ENCODE data around the gene MAX.

Gene MAX, protein sequence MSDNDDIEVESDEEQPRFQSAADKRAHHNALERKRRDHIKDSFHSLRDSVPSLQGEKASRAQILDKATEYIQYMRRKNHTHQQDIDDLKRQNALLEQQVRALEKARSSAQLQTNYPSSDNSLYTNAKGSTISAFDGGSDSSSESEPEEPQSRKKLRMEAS

DNA sequence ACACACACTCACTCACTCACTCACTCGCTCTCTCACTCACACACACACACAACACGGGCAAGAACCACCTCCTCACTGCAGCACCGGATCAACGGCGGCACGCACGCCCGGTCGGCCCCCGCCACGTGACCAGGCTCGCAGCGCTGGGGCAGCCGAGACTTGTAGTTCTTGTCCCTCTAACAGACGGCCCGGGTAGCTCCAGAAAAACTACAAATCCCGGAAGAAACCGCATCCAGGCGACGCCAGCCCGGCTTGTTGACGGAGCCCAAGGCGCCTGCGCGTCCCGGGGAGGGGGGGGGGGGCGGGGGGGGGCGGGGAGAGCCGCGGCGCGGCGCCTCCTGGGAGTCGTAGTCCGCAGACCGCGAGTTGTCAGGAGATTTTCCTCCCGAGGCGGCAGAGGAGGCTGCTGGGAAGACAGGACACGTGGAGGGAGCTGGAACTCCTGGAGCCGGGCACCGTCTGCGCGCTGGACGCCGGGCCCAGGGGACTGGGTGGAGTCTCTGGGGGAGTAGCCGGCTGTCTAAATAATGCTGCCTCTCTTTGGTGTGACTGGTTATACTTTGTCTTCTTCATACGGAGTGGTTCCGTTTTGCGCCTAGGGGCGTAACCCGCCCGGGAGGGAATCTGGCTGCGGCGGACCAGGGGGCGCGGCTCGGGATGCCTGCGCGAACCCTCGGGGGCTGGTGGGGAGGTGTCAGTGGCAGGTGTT, at the start of gene MAX:
TSS of gene MAX (minus strand) at position 77 of the 709 bp plus-strand sequence. CDS start 178 bp downstream, outside the sequence.
- H3K4me1 ChIP-seq (ENCODE audit: control insufficient read depth, insufficient read depth, low read length) = no peaks in the 10 kb centered on the region
- H3K27me3 ChIP-seq (ENCODE audit: control insufficient read depth, insufficient read depth, low read length) = no peaks in the 10 kb centered on the region
- peak within 1 kb of the TSS; percentile 89; the same call in 1 of the 2 replicates for H3K4me3 ChIP-seq (ENCODE audit: low read length)
- H3K27ac ChIP-seq (ENCODE audit: low read length) = no peak within 1 kb of the TSS
- DNase-seq (ENCODE audit: low read depth, low spot score) = peak; percentile 94
- no peaks in the 10 kb centered on the region for H3K9me3 ChIP-seq (ENCODE audit: control insufficient read depth, insufficient read depth, low read length)
- no peaks in the 10 kb centered on the region for H3K36me3 ChIP-seq (ENCODE audit: control insufficient read depth, insufficient read depth, low read length)
- WGBS (ENCODE audit: insufficient coverage, insufficient read length) = no CpG with 5 or more reads among the region's 61 CpGs

DNA sequence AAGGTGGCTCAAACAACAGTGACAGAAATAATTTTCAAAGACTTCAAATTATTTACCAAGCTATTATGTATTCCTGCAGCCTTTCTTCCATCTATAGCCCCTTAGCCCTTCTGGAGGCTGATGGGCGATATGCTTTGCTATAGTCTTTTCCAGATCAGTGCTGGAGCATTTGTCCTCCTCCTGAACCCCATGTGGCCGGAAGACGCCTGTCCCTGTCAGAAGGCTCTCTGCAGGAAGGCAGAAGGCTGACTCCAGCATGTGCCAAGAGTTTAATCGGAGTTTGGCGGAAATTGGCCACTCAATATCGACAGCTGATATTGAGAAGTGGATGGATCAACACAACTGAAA, 49.3 kb upstream of the MAX start:
- Histone ChIP-seq H3K4me3 (ENCODE audit: low read length) (no peak overlapping the region), H3K27ac (ENCODE audit: low read length) (no peak overlapping the region), H3K36me3 (ENCODE audit: control insufficient read depth, insufficient read depth, low read length) (no peaks in the 10 kb centered on the region), H3K27me3 (ENCODE audit: control insufficient read depth, insufficient read depth, low read length) (no peaks in the 10 kb centered on the region), H3K4me1 (ENCODE audit: control insufficient read depth, insufficient read depth, low read length) (no peaks in the 10 kb centered on the region), H3K9me3 (ENCODE audit: control insufficient read depth, insufficient read depth, low read length) (no peaks in the 10 kb centered on the region)
- no peak for DNase-seq (ENCODE audit: low read depth, low spot score)
- WGBS (ENCODE audit: insufficient coverage, insufficient read length) = no CpG with 5 or more reads among the region's 6 CpGs

DNA sequence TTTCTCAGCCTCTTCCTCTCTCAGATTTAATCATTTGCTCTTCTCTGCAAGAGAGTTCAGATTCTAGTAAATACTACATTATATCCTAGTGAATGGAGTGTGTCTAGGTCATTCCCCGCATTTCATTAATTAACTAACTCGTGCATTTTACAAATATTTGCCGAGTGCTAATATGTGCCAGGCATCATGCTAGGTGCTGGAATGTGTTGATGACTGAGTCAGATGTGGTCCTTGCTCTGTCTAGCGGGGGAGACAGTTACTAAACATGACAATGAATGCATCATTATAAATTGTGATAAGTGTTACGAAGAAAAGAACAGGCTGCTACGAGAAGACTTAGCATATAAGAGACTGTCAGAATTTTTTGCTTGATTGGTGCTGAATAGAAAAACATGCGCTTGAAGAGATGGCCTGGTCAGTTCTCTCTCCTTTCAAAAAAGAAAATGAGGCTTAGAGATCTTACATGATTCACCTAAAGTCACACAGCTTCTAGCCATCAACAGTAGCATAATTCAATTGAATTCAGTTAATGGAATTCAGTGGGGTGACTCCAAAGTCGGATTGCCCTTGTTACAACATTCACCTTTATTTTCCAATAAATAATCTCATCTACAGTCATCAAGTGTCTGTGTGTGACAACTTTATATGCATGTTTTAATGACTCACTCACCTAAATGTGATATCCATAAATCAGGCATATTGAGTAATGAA, 48.7 kb upstream of the MAX start:
- Histone ChIP-seq H3K4me3 (ENCODE audit: low read length) (no peak overlapping the region), H3K27ac (ENCODE audit: low read length) (no peak overlapping the region), H3K9me3 (ENCODE audit: control insufficient read depth, insufficient read depth, low read length) (no peaks in the 10 kb centered on the region), H3K27me3 (ENCODE audit: control insufficient read depth, insufficient read depth, low read length) (no peaks in the 10 kb centered on the region), H3K36me3 (ENCODE audit: control insufficient read depth, insufficient read depth, low read length) (no peaks in the 10 kb centered on the region), H3K4me1 (ENCODE audit: control insufficient read depth, insufficient read depth, low read length) (no peaks in the 10 kb centered on the region)
- no CpG with 5 or more reads among the region's 8 CpGs for WGBS (ENCODE audit: insufficient coverage, insufficient read length)
- DNase-seq (ENCODE audit: low read depth, low spot score) = no peak

DNA sequence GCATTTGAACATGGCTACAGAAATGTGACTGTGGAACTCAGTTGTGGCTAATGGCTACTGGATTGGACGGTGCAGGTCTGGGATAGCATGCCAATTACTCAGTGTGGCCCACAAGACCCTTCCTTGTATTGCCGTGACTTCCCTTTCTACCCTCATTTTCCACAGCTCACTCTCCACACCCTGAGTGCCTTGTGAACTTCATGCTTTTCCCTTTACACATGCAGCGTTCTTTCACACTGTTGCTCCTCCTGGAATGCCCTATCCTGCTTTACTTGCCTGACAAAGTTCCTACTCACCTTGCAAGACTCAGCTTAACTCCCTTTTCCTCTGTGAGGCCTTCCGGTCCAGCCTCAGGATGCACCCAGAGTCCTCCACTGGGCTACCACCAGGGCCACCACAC, 46.8 kb upstream of the MAX start:
- Histone ChIP-seq H3K27me3 (ENCODE audit: control insufficient read depth, insufficient read depth, low read length) (no peaks in the 10 kb centered on the region), H3K4me3 (ENCODE audit: low read length) (no peak overlapping the region), H3K9me3 (ENCODE audit: control insufficient read depth, insufficient read depth, low read length) (no peaks in the 10 kb centered on the region), H3K36me3 (ENCODE audit: control insufficient read depth, insufficient read depth, low read length) (no peaks in the 10 kb centered on the region), H3K4me1 (ENCODE audit: control insufficient read depth, insufficient read depth, low read length) (no peaks in the 10 kb centered on the region), H3K27ac (ENCODE audit: low read length) (no peak overlapping the region)
- no CpG with 5 or more reads among the region's 4 CpGs for WGBS (ENCODE audit: insufficient coverage, insufficient read length)
- DNase-seq (ENCODE audit: low read depth, low spot score) = no peak

DNA sequence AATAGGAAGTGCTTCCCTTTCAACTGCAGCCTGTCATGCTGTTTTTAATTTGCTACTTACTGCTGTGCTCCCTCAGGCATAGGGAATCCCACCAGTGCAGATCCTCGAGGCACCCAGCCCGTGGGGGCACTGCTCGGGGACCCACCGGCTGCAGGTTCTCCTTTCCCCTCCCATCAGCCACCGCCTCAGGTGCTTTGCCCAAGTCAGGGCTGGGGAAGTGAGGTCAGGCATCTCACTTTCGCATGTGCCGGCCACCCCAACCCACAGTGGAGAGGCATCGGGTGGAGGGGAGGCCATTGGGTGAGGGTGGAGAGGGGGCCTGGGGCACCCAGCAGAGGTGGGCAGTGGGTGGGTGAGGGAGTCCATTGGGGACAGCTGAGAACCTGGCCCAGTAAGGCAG, 41.9 kb upstream of the MAX start:
- no peak for DNase-seq (ENCODE audit: low read depth, low spot score)
- Histone ChIP-seq H3K4me3 (ENCODE audit: low read length) (no peak overlapping the region), H3K9me3 (ENCODE audit: control insufficient read depth, insufficient read depth, low read length) (no peaks in the 10 kb centered on the region), H3K27ac (ENCODE audit: low read length) (no peak overlapping the region), H3K4me1 (ENCODE audit: control insufficient read depth, insufficient read depth, low read length) (no peaks in the 10 kb centered on the region), H3K36me3 (ENCODE audit: control insufficient read depth, insufficient read depth, low read length) (no peaks in the 10 kb centered on the region), H3K27me3 (ENCODE audit: control insufficient read depth, insufficient read depth, low read length) (no peaks in the 10 kb centered on the region)
- no CpG with 5 or more reads among the region's 8 CpGs for WGBS (ENCODE audit: insufficient coverage, insufficient read length)

DNA sequence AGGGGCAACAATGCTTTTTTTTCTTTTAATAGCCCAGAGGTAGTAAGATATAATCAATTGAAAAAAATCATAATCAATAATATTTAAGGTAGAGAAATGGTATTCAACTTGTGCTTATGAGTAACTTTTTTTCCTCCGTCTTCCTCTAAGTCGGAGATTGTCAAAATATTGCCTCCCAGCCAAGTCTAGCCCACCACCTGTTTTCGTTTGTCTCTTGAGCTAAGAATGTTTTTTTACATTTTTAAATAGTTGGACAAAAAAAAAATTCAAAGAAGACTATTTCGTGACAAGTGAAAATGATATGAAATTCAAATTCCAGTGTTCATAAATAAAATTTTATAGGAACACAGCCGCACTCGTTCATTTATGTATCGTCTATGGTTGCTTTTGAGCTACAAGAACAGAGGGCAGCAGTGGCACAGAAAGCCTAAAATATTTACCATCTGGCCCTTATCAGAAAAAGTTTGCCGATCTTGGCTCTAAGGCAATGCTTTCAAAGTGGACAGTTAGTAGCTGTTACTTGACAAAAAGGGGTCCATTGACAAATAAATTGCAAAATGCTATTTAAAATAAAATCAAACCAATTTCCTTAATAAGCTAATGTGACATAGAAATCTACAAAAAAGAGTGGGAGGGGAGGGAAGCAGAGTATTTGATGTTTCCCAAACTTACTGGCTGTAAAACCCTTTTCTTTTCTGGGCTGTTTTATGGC, 40.8 kb upstream of the MAX start:
- Histone ChIP-seq H3K27me3 (ENCODE audit: control insufficient read depth, insufficient read depth, low read length) (no peaks in the 10 kb centered on the region), H3K4me3 (ENCODE audit: low read length) (no peak overlapping the region), H3K4me1 (ENCODE audit: control insufficient read depth, insufficient read depth, low read length) (no peaks in the 10 kb centered on the region), H3K36me3 (ENCODE audit: control insufficient read depth, insufficient read depth, low read length) (no peaks in the 10 kb centered on the region), H3K9me3 (ENCODE audit: control insufficient read depth, insufficient read depth, low read length) (no peaks in the 10 kb centered on the region), H3K27ac (ENCODE audit: low read length) (no peak overlapping the region)
- no peak for DNase-seq (ENCODE audit: low read depth, low spot score)
- no CpG with 5 or more reads among the region's 8 CpGs for WGBS (ENCODE audit: insufficient coverage, insufficient read length)

DNA sequence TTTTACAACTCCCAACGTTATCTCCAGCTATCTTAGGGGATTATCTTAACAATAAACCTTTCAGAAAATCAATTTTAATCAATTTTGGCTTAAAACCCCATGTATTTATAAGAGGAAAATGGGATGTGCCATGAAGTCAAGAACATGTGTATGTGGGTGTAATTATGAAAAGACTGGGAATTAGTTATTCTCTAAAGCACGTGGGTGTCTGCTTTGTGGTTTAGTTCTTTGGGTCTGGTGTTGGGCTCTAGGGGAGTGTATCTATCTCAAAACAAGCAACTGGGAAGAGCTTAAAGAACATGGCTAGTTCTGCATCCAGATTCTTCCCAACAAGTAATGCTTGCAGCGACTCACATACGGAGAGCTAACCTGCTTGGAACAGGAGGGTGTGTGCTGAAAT, 40.1 kb upstream of the MAX start:
- Histone ChIP-seq H3K36me3 (ENCODE audit: control insufficient read depth, insufficient read depth, low read length) (no peaks in the 10 kb centered on the region), H3K4me1 (ENCODE audit: control insufficient read depth, insufficient read depth, low read length) (no peaks in the 10 kb centered on the region), H3K27ac (ENCODE audit: low read length) (no peak overlapping the region), H3K4me3 (ENCODE audit: low read length) (no peak overlapping the region), H3K9me3 (ENCODE audit: control insufficient read depth, insufficient read depth, low read length) (no peaks in the 10 kb centered on the region), H3K27me3 (ENCODE audit: control insufficient read depth, insufficient read depth, low read length) (no peaks in the 10 kb centered on the region)
- DNase-seq (ENCODE audit: low read depth, low spot score) = no peak
- WGBS (ENCODE audit: insufficient coverage, insufficient read length) = no CpG with 5 or more reads among the region's 4 CpGs

DNA sequence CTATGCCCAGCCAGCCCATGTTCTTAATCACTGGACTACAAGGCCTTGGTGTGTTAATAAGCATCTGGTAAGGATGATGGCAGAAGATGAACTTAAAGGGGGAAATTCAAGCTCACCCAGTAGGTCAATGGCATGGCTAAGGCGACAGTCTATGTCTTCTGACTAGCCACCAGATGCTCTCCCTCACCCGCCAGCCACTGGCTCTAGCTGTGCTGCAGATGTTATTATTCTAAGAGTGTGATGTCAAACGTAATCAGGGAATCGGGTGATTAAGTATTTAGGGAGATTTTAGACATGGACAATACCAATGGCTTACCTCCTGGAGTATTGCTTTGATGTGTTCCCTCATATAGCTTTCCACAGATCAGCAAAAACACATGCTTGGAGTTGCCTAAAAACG, 39.2 kb upstream of the MAX start:
- H3K27ac ChIP-seq (ENCODE audit: low read length) = no peak overlapping the region
- H3K4me1 ChIP-seq (ENCODE audit: control insufficient read depth, insufficient read depth, low read length) = no peaks in the 10 kb centered on the region
- no CpG with 5 or more reads among the region's 5 CpGs for WGBS (ENCODE audit: insufficient coverage, insufficient read length)
- no peaks in the 10 kb centered on the region for H3K27me3 ChIP-seq (ENCODE audit: control insufficient read depth, insufficient read depth, low read length)
- H3K36me3 ChIP-seq (ENCODE audit: control insufficient read depth, insufficient read depth, low read length) = no peaks in the 10 kb centered on the region
- H3K9me3 ChIP-seq (ENCODE audit: control insufficient read depth, insufficient read depth, low read length) = no peaks in the 10 kb centered on the region
- no peak for DNase-seq (ENCODE audit: low read depth, low spot score)
- H3K4me3 ChIP-seq (ENCODE audit: low read length) = no peak overlapping the region

DNA sequence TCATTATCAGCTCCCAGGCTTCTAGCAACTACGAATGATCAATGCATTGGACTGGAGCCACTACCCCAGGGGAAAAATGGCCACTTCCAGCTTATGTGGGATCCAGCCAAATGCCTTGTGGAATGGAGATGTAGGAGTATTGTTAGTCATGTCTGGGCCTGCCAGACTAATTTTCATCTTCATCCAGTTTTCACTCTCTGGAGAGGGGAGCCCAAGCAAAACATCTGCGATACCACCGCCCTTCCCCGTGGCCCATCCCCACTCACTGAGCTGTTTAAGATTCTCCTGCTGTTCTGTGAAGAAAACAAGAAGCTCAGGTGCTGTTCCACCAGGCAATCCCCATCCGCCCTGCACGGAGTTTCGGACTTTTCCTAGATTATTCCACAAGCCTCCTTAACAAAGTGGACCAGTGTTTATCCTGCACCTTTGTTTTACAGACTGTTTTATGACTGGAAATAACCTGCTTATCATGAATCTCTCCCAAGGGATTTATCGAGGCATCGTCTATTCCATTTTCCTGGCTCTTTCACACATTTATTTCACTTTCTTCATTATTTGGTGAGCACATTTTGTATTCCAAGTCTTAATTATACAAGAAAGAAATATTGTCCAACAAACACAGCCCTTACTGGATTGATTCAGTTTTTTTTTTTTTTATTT, 35.5 kb upstream of the MAX start:
- H3K9me3 ChIP-seq (ENCODE audit: control insufficient read depth, insufficient read depth, low read length) = no peaks in the 10 kb centered on the region
- no peak overlapping the region for H3K27ac ChIP-seq (ENCODE audit: low read length)
- no peaks in the 10 kb centered on the region for H3K4me1 ChIP-seq (ENCODE audit: control insufficient read depth, insufficient read depth, low read length)
- H3K27me3 ChIP-seq (ENCODE audit: control insufficient read depth, insufficient read depth, low read length) = no peaks in the 10 kb centered on the region
- no peaks in the 10 kb centered on the region for H3K36me3 ChIP-seq (ENCODE audit: control insufficient read depth, insufficient read depth, low read length)
- DNase-seq (ENCODE audit: low read depth, low spot score) = no peak
- no peak overlapping the region for H3K4me3 ChIP-seq (ENCODE audit: low read length)
- no CpG with 5 or more reads among the region's 9 CpGs for WGBS (ENCODE audit: insufficient coverage, insufficient read length)
